GM19099 (cell line): ENCODE results near the gene CCDC107.

Experiments used
- POLR2A ChIP-seq: IDR thresholded peaks from 3 replicates; pipeline ENCODE4 v1.6.1; 2011; ENCODE audit warnings: low read depth; ENCODE audit not compliant: insufficient read length; ENCODE audit errors: extremely low read depth

CCDC107 gene

GRCh38 chr9:35673132-35674024 lies 15.3 kb downstream of the CCDC107 start, which contains the start of gene CA9:
Gene CA9 (plus strand): TSS chr9:35673928. CDS start chr9:35673960, 32 bp downstream.
- no peak for TF ChIP-seq POLR2A

GRCh38 chr9:35674025-35674361 lies 15.9 kb downstream of the CCDC107 start:
- TF ChIP-seq POLR2A: no peak

GRCh38 chr9:35675204-35675603 lies 17.1 kb downstream of the CCDC107 start:
- no peak for TF ChIP-seq POLR2A

GRCh38 chr9:35675732-35676392 lies 17.8 kb downstream of the CCDC107 start:
- TF ChIP-seq POLR2A: no peak

GRCh38 chr9:35679091-35679490 lies 21.0 kb downstream of the CCDC107 start:
- no peak for TF ChIP-seq POLR2A

- no peak for TF ChIP-seq POLR2A
Observed at GRCh38 chr9:35679766-35680330, 21.8 kb downstream of the CCDC107 start.

GRCh38 chr9:35680331-35681105 lies 22.4 kb downstream of the CCDC107 start:
- no peak for TF ChIP-seq POLR2A

- no peak for TF ChIP-seq POLR2A
Observed at GRCh38 chr9:35681341-35682002, 23.4 kb downstream of the CCDC107 start.

- no peak for TF ChIP-seq POLR2A
Observed at GRCh38 chr9:35682051-35682450, 24.0 kb downstream of the CCDC107 start.

- no peak for TF ChIP-seq POLR2A
Observed at GRCh38 chr9:35682520-35683315, 24.6 kb downstream of the CCDC107 start.

- TF ChIP-seq POLR2A: no peak
Observed at GRCh38 chr9:35683323-35683722, 25.2 kb downstream of the CCDC107 start.

GRCh38 chr9:35684921-35685320 lies 26.8 kb downstream of the CCDC107 start:
- TF ChIP-seq POLR2A: no peak

- TF ChIP-seq POLR2A: no peak
Observed at GRCh38 chr9:35685506-35685905, 27.4 kb downstream of the CCDC107 start.

- no peak for TF ChIP-seq POLR2A
Observed at GRCh38 chr9:35686222-35687203, 28.4 kb downstream of the CCDC107 start.
